HepG2 (cell line): ENCODE results near the gene ZBTB45. TPM values are rescaled to one million over a fixed set of nuclear protein-coding genes. Genes with fewer than 3 reads are reported as not detected.

Source experiments
- ATF7-NPFF ChIP-seq: sonication (generic); formaldehyde crosslinking; IDR thresholded peaks from 2 replicates; pipeline ENCODE4 v1.8.1; 2023; ENCODE audit warnings: mild to moderate bottlenecking, low read depth, missing genetic modification reagents, moderate library complexity
- EED ChIP-seq: sonication (generic); formaldehyde crosslinking; IDR thresholded peaks from 2 replicates; pipeline ENCODE4 v1.5.0; 2020; ENCODE audit warnings: mild to moderate bottlenecking, missing genetic modification reagents
- IRX3 ChIP-seq: sonication (generic); formaldehyde crosslinking; IDR thresholded peaks from 2 replicates; pipeline ENCODE4 v1.8.1; 2023; ENCODE audit warnings: mild to moderate bottlenecking, low read depth, missing genetic modification reagents, borderline replicate concordance
- JARID2 ChIP-seq: sonication (generic); formaldehyde crosslinking; IDR thresholded peaks from 2 replicates; pipeline ENCODE4 v1.8.1; 2023; ENCODE audit warnings: missing genetic modification reagents, inconsistent platforms; ENCODE audit not compliant: insufficient replicate concordance
- MEIS1 ChIP-seq: sonication (generic); formaldehyde crosslinking; IDR thresholded peaks from 2 replicates; pipeline ENCODE4 v1.9.0; 2021; ENCODE audit warnings: mild to moderate bottlenecking, missing genetic modification reagents, moderate library complexity, borderline replicate concordance
- POLR2AphosphoS5 ChIP-seq: IDR thresholded peaks from 2 replicates; pipeline ENCODE4 v1.6.1; 2012; ENCODE audit warnings: low read depth, low read length
- RBFOX2 ChIP-seq: fragments of 200-400 bp; formaldehyde crosslinking; IDR thresholded peaks from 2 replicates; pipeline ENCODE4 v1.6.1; 2017; ENCODE audit warnings: low read depth, mild to moderate bottlenecking, low read length
- RFXAP ChIP-seq: sonication (generic); formaldehyde crosslinking; IDR thresholded peaks from 2 replicates; pipeline ENCODE4 v1.4.0; 2020; ENCODE audit warnings: missing genetic modification reagents, borderline replicate concordance
- ZFP36 ChIP-seq: fragments of 150-350 bp; IDR thresholded peaks from 2 replicates; pipeline ENCODE4 v1.6.1; 2018; ENCODE audit warnings: borderline replicate concordance, low read length, low read depth; ENCODE audit not compliant: partially characterized antibody
- ZNF12 ChIP-seq: sonication (generic); formaldehyde crosslinking; IDR thresholded peaks from 2 replicates; pipeline ENCODE4 v1.5.0; 2020; ENCODE audit warnings: missing genetic modification reagents
- ZNF224 ChIP-seq: sonication (generic); formaldehyde crosslinking; IDR thresholded peaks from 2 replicates; pipeline ENCODE4 v1.5.0; 2020; ENCODE audit warnings: mild to moderate bottlenecking, missing genetic modification reagents
- ZNF570 ChIP-seq: sonication (generic); formaldehyde crosslinking; IDR thresholded peaks from 2 replicates; pipeline ENCODE4 v1.4.0; 2020; ENCODE audit warnings: mild to moderate bottlenecking, missing genetic modification reagents, borderline replicate concordance
- ZNF777 ChIP-seq: sonication (generic); formaldehyde crosslinking; IDR thresholded peaks from 2 replicates; pipeline ENCODE4 v1.4.0; 2020; ENCODE audit warnings: missing genetic modification reagents
- ZNF780A ChIP-seq: sonication (generic); formaldehyde crosslinking; IDR thresholded peaks from 2 replicates; pipeline ENCODE4 v1.8.0; 2022; ENCODE audit warnings: mild to moderate bottlenecking, missing genetic modification reagents, moderate library complexity
- ZNF816 ChIP-seq: sonication (generic); formaldehyde crosslinking; IDR thresholded peaks from 2 replicates; pipeline ENCODE4 v1.8.0; 2022; ENCODE audit warnings: missing genetic modification reagents, mild to moderate bottlenecking, borderline replicate concordance
- polyA plus RNA-seq, 8 experiments: library from polyadenylated mRNA; depleted of rRNA in 3 of 8; stranded (reverse) in 7 of 8; unstranded in 1 of 8; fragments of >200 nt; fragmentation: Illumina TruSeq in 4 of 8; extraction: Trizol in 4 of 8; gene quantifications; 2 replicates each; pipeline versions ENCODE4 v1.2.1 to v1.2.3, GENCODE V29; 2011 to 2016; ENCODE audit warnings: low read depth in 4 of 8, missing spikeins in 1 of 8, mixed read lengths in 1 of 8; ENCODE audit not compliant: insufficient read depth in 1 of 8
- total RNA-seq, 5 experiments: library from RNA; depleted of rRNA; stranded (reverse); fragments of >200 nt; fragmentation: Illumina TruSeq; extraction: Trizol; gene quantifications; 2 replicates each; pipeline ENCODE4 v1.2.3, GENCODE V29; 2016; ENCODE audit warnings: low read depth in 1 of 5
- TF ChIP-seq, protein P1 (sequence below): sonication (generic); formaldehyde crosslinking; IDR thresholded peaks from 2 replicates; pipeline ENCODE4 v1.4.0; 2020; ENCODE audit warnings: missing genetic modification reagents, mild to moderate bottlenecking, borderline replicate concordance
- TF ChIP-seq, protein P2 (sequence below): sonication (generic); formaldehyde crosslinking; IDR thresholded peaks from 2 replicates; pipeline ENCODE4 v1.8.0; 2022; ENCODE audit warnings: mild to moderate bottlenecking, missing genetic modification reagents, moderate library complexity
- TF ChIP-seq, protein P3 (sequence below): sonication (generic); formaldehyde crosslinking; IDR thresholded peaks from 2 replicates; pipeline ENCODE4 v1.4.0; 2020; ENCODE audit warnings: mild to moderate bottlenecking, missing genetic modification reagents
- TF ChIP-seq, protein P4 (sequence below): sonication (generic); formaldehyde crosslinking; IDR thresholded peaks from 2 replicates; pipeline ENCODE4 v1.4.0; 2020; ENCODE audit warnings: missing genetic modification reagents

Gene ZBTB45
- total and polyA plus RNA-seq, 2 of the 13 experiments (the other 11 are each of a cell fraction or from before 2014, with no cell fraction given) = 3.0 to 3.7 TPM

DNA sequence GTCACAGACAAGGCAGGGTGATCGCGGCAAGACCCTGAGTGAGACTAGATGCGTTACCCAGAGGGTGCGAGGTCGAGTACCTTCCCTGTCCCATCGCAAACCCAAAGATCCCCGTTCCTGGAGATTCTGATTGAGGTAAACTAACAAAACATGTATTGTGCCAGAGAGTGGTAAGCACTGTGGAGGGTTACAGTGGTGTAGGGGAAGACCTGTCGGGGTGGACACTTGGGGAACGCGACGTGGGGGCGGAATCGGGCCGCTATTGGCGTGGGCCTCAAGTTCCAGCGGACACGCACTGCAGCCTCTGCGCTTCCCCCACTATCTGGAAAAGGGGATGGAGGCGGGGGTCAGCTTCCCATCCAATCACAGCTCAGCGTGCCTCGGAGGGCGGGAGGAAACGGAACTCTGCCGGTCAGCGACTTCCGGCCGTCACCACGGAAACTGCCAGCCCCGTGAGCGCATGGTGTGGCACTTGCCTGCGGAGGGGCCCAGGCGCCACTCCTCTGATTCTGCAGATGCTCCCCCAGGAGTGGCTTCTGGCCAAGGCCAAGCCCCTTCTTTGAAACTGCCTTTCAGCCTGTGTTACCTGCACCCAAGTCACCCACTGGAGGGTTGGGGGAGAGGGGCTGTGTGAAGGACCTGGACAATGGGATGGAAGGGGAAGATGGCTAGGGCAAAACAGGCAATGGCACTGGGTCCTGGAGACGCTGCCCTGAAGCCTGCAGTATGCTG lies 39.8 kb upstream of the ZBTB45 start (continued):
- TF ChIP-seq, protein P1, sequence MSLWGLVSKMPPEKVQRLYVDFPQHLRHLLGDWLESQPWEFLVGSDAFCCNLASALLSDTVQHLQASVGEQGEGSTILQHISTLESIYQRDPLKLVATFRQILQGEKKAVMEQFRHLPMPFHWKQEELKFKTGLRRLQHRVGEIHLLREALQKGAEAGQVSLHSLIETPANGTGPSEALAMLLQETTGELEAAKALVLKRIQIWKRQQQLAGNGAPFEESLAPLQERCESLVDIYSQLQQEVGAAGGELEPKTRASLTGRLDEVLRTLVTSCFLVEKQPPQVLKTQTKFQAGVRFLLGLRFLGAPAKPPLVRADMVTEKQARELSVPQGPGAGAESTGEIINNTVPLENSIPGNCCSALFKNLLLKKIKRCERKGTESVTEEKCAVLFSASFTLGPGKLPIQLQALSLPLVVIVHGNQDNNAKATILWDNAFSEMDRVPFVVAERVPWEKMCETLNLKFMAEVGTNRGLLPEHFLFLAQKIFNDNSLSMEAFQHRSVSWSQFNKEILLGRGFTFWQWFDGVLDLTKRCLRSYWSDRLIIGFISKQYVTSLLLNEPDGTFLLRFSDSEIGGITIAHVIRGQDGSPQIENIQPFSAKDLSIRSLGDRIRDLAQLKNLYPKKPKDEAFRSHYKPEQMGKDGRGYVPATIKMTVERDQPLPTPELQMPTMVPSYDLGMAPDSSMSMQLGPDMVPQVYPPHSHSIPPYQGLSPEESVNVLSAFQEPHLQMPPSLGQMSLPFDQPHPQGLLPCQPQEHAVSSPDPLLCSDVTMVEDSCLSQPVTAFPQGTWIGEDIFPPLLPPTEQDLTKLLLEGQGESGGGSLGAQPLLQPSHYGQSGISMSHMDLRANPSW = no peak
- peak; percentile 89 for TF ChIP-seq POLR2AphosphoS5
- TF ChIP-seq, protein P2, sequence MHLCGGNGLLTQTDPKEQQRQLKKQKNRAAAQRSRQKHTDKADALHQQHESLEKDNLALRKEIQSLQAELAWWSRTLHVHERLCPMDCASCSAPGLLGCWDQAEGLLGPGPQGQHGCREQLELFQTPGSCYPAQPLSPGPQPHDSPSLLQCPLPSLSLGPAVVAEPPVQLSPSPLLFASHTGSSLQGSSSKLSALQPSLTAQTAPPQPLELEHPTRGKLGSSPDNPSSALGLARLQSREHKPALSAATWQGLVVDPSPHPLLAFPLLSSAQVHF = no peak
- TF ChIP-seq ATF7-NPFF (CRISPR knock-in tag) = peak; percentile 60
- no peak for TF ChIP-seq ZFP36
- TF ChIP-seq RBFOX2 = peak; percentile 2; the same call in 1 of the 2 replicates
- 0 out of 2 replicates have a peak, but pooled peaks have one; percentile 49 for TF ChIP-seq ZNF570 (CRISPR knock-in tag)
- no peak for TF ChIP-seq IRX3 (CRISPR knock-in tag)
- no peak for TF ChIP-seq RFXAP
- TF ChIP-seq ZNF777 = no peak
- TF ChIP-seq, protein P3, sequence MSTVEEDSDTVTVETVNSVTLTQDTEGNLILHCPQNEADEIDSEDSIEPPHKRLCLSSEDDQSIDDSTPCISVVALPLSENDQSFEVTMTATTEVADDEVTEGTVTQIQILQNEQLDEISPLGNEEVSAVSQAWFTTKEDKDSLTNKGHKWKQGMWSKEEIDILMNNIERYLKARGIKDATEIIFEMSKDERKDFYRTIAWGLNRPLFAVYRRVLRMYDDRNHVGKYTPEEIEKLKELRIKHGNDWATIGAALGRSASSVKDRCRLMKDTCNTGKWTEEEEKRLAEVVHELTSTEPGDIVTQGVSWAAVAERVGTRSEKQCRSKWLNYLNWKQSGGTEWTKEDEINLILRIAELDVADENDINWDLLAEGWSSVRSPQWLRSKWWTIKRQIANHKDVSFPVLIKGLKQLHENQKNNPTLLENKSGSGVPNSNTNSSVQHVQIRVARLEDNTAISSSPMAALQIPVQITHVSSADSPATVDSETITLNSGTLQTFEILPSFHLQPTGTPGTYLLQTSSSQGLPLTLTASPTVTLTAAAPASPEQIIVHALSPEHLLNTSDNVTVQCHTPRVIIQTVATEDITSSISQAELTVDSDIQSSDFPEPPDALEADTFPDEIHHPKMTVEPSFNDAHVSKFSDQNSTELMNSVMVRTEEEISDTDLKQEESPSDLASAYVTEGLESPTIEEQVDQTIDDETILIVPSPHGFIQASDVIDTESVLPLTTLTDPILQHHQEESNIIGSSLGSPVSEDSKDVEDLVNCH (CRISPR knock-in tag) = 0 out of 2 replicates have a peak, but pooled peaks have one; percentile 45
- peak; percentile 12; the same call in 1 of the 2 replicates for TF ChIP-seq ZNF780A (CRISPR knock-in tag)
- 0 out of 2 replicates have a peak, but pooled peaks have one; percentile 65 for TF ChIP-seq MEIS1 (CRISPR knock-in tag)
- TF ChIP-seq ZNF224 = peak; percentile 70; the same call in 1 of the 2 replicates
- TF ChIP-seq, protein P4, sequence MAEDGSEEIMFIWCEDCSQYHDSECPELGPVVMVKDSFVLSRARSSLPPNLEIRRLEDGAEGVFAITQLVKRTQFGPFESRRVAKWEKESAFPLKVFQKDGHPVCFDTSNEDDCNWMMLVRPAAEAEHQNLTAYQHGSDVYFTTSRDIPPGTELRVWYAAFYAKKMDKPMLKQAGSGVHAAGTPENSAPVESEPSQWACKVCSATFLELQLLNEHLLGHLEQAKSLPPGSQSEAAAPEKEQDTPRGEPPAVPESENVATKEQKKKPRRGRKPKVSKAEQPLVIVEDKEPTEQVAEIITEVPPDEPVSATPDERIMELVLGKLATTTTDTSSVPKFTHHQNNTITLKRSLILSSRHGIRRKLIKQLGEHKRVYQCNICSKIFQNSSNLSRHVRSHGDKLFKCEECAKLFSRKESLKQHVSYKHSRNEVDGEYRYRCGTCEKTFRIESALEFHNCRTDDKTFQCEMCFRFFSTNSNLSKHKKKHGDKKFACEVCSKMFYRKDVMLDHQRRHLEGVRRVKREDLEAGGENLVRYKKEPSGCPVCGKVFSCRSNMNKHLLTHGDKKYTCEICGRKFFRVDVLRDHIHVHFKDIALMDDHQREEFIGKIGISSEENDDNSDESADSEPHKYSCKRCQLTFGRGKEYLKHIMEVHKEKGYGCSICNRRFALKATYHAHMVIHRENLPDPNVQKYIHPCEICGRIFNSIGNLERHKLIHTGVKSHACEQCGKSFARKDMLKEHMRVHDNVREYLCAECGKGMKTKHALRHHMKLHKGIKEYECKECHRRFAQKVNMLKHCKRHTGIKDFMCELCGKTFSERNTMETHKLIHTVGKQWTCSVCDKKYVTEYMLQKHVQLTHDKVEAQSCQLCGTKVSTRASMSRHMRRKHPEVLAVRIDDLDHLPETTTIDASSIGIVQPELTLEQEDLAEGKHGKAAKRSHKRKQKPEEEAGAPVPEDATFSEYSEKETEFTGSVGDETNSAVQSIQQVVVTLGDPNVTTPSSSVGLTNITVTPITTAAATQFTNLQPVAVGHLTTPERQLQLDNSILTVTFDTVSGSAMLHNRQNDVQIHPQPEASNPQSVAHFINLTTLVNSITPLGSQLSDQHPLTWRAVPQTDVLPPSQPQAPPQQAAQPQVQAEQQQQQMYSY = no peak
- no peak for TF ChIP-seq ZNF12 (CRISPR knock-in tag)
- peak; percentile 86 for TF ChIP-seq ZNF816 (CRISPR knock-in tag)
- no peak for TF ChIP-seq EED
- TF ChIP-seq JARID2 (CRISPR knock-in tag) = no peak
